HepG2 (cell line): ENCODE data around the gene MAT2A. TPM values are rescaled to one million over a fixed set of nuclear protein-coding genes. Genes with fewer than 3 reads are reported as not detected.

Experiments
- EED ChIP-seq: sonication (generic); formaldehyde crosslinking; IDR thresholded peaks from 2 replicates; pipeline ENCODE4 v1.5.0; 2020; ENCODE audit warnings: mild to moderate bottlenecking, missing genetic modification reagents
- FOXP4 ChIP-seq: sonication (generic); formaldehyde crosslinking; IDR thresholded peaks from 2 replicates; pipeline ENCODE4 v1.4.0; 2020; ENCODE audit warnings: missing genetic modification reagents
- KDM5A ChIP-seq: fragments of 200-600 bp; sonication (generic); IDR thresholded peaks from 2 replicates; pipeline ENCODE4 v1.7.0; 2018; ENCODE audit warnings: antibody characterized with exemption, mild to moderate bottlenecking, low read length, borderline replicate concordance
- MAFF ChIP-seq: IDR thresholded peaks from 2 replicates; pipeline ENCODE4 v1.6.1; 2011; ENCODE audit warnings: low read depth, low read length, improper control_type of control experiment
- NR2F2 ChIP-seq: IDR thresholded peaks from 2 replicates; pipeline ENCODE4 v1.6.1; 2012; ENCODE audit warnings: low read depth, inconsistent platforms, borderline replicate concordance
- NR2F6 ChIP-seq, 2 experiments: IDR thresholded peaks; 2 replicates each; pipeline ENCODE4 v1.6.1; 2016; ENCODE audit warnings: antibody characterized with exemption in 1 of 2, mild to moderate bottlenecking in 1 of 2
- SP4 ChIP-seq: sonication (generic); formaldehyde crosslinking; IDR thresholded peaks from 2 replicates; pipeline ENCODE4 v1.8.1; 2023; ENCODE audit warnings: mild to moderate bottlenecking, missing genetic modification reagents
- ZNF335 ChIP-seq: sonication (generic); formaldehyde crosslinking; IDR thresholded peaks from 2 replicates; pipeline ENCODE4 v1.4.0; 2020; ENCODE audit warnings: missing genetic modification reagents
- ZNF710 ChIP-seq: sonication (generic); formaldehyde crosslinking; IDR thresholded peaks from 2 replicates; pipeline ENCODE4 v1.5.0; 2020; ENCODE audit warnings: mild to moderate bottlenecking, missing genetic modification reagents, borderline replicate concordance
- ZNF75D ChIP-seq: sonication (generic); formaldehyde crosslinking; IDR thresholded peaks from 2 replicates; pipeline ENCODE4 v1.8.1; 2023; ENCODE audit warnings: missing genetic modification reagents, mild to moderate bottlenecking, borderline replicate concordance
- polyA plus RNA-seq, 8 experiments: library from polyadenylated mRNA; depleted of rRNA in 3 of 8; stranded (reverse) in 7 of 8; unstranded in 1 of 8; fragments of >200 nt; fragmentation: Illumina TruSeq in 4 of 8; extraction: Trizol in 4 of 8; gene quantifications; 2 replicates each; pipeline versions ENCODE4 v1.2.1 to v1.2.3, GENCODE V29; 2011 to 2016; ENCODE audit warnings: low read depth in 4 of 8, missing spikeins in 1 of 8, mixed read lengths in 1 of 8; ENCODE audit not compliant: insufficient read depth in 1 of 8
- total RNA-seq, 5 experiments: library from RNA; depleted of rRNA; stranded (reverse); fragments of >200 nt; fragmentation: Illumina TruSeq; extraction: Trizol; gene quantifications; 2 replicates each; pipeline ENCODE4 v1.2.3, GENCODE V29; 2016; ENCODE audit warnings: low read depth in 1 of 5
- TF ChIP-seq, protein P1 (sequence below): sonication (generic); formaldehyde crosslinking; IDR thresholded peaks from 2 replicates; pipeline ENCODE4 v1.4.0; 2020; ENCODE audit warnings: mild to moderate bottlenecking, low read depth, missing genetic modification reagents
- TF ChIP-seq, protein P2 (sequence below): IDR thresholded peaks from 2 replicates; pipeline ENCODE4 v1.6.1; 2016; ENCODE audit warnings: low read depth, missing genetic modification reagents, missing compliant biosample characterization
- TF ChIP-seq, protein P3 (sequence below): sonication (generic); formaldehyde crosslinking; IDR thresholded peaks from 2 replicates; pipeline ENCODE4 v1.4.0; 2020; ENCODE audit warnings: missing genetic modification reagents; ENCODE audit errors: not compliant biosample characterization

Gene MAT2A
- total and polyA plus RNA-seq, 2 of the 13 experiments (the other 11 are each of a cell fraction or from before 2014, with no cell fraction given), result 155 to 331 TPM

GRCh38 chr2:85584857-85585780, 46.2 kb downstream of the MAT2A start (continued):
- TF ChIP-seq FOXP4 (peak; percentile 75; the same call in 1 of the 2 replicates), NR2F2 (peak; percentile 77), MAFF (no peak), NR2F6 (IDR thresholded peaks at IDR 0.05) (peak; percentile 89), NR2F6 (CRISPR knock-in tag; IDR thresholded peaks at IDR 0.05) (peak; percentile 94), EED (CRISPR knock-in tag) (peak; percentile 19; the same call in 1 of the 2 replicates), ZNF75D (CRISPR knock-in tag) (no peak), ZNF710 (CRISPR knock-in tag) (peak; percentile 75), KDM5A (no peak; the same call in 1 of the 2 replicates), SP4 (no peak), ZNF335 (no peak; the same call in 1 of the 2 replicates)
- TF ChIP-seq, protein P1, sequence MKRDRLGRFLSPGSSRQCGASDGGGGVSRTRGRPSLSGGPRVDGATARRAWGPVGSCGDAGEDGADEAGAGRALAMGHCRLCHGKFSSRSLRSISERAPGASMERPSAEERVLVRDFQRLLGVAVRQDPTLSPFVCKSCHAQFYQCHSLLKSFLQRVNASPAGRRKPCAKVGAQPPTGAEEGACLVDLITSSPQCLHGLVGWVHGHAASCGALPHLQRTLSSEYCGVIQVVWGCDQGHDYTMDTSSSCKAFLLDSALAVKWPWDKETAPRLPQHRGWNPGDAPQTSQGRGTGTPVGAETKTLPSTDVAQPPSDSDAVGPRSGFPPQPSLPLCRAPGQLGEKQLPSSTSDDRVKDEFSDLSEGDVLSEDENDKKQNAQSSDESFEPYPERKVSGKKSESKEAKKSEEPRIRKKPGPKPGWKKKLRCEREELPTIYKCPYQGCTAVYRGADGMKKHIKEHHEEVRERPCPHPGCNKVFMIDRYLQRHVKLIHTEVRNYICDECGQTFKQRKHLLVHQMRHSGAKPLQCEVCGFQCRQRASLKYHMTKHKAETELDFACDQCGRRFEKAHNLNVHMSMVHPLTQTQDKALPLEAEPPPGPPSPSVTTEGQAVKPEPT (CRISPR knock-in tag), result peak; percentile 79
- TF ChIP-seq, protein P2, sequence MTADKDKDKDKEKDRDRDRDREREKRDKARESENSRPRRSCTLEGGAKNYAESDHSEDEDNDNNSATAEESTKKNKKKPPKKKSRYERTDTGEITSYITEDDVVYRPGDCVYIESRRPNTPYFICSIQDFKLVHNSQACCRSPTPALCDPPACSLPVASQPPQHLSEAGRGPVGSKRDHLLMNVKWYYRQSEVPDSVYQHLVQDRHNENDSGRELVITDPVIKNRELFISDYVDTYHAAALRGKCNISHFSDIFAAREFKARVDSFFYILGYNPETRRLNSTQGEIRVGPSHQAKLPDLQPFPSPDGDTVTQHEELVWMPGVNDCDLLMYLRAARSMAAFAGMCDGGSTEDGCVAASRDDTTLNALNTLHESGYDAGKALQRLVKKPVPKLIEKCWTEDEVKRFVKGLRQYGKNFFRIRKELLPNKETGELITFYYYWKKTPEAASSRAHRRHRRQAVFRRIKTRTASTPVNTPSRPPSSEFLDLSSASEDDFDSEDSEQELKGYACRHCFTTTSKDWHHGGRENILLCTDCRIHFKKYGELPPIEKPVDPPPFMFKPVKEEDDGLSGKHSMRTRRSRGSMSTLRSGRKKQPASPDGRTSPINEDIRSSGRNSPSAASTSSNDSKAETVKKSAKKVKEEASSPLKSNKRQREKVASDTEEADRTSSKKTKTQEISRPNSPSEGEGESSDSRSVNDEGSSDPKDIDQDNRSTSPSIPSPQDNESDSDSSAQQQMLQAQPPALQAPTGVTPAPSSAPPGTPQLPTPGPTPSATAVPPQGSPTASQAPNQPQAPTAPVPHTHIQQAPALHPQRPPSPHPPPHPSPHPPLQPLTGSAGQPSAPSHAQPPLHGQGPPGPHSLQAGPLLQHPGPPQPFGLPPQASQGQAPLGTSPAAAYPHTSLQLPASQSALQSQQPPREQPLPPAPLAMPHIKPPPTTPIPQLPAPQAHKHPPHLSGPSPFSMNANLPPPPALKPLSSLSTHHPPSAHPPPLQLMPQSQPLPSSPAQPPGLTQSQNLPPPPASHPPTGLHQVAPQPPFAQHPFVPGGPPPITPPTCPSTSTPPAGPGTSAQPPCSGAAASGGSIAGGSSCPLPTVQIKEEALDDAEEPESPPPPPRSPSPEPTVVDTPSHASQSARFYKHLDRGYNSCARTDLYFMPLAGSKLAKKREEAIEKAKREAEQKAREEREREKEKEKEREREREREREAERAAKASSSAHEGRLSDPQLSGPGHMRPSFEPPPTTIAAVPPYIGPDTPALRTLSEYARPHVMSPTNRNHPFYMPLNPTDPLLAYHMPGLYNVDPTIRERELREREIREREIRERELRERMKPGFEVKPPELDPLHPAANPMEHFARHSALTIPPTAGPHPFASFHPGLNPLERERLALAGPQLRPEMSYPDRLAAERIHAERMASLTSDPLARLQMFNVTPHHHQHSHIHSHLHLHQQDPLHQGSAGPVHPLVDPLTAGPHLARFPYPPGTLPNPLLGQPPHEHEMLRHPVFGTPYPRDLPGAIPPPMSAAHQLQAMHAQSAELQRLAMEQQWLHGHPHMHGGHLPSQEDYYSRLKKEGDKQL, result peak; percentile 75
- TF ChIP-seq, protein P3, sequence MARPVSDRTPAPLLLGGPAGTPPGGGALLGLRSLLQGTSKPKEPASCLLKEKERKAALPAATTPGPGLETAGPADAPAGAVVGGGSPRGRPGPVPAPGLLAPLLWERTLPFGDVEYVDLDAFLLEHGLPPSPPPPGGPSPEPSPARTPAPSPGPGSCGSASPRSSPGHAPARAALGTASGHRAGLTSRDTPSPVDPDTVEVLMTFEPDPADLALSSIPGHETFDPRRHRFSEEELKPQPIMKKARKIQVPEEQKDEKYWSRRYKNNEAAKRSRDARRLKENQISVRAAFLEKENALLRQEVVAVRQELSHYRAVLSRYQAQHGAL (CRISPR knock-in tag), result no peak
